CD4-positive, alpha-beta T cell treated with Interleukin-15 for 1 hour (primary cell): ENCODE results near the gene ZNF655.
"Not testable (repeated sequence)": the region's sequence is repeated elsewhere in the genome, so short reads cannot be mapped to it uniquely, and the experiment has no call there.

Experiments used
- DNase-seq: peaks from one replicate; pipeline ENCODE4 v3.0.0-alpha.2; 2020

The ZNF655 gene

DNA sequence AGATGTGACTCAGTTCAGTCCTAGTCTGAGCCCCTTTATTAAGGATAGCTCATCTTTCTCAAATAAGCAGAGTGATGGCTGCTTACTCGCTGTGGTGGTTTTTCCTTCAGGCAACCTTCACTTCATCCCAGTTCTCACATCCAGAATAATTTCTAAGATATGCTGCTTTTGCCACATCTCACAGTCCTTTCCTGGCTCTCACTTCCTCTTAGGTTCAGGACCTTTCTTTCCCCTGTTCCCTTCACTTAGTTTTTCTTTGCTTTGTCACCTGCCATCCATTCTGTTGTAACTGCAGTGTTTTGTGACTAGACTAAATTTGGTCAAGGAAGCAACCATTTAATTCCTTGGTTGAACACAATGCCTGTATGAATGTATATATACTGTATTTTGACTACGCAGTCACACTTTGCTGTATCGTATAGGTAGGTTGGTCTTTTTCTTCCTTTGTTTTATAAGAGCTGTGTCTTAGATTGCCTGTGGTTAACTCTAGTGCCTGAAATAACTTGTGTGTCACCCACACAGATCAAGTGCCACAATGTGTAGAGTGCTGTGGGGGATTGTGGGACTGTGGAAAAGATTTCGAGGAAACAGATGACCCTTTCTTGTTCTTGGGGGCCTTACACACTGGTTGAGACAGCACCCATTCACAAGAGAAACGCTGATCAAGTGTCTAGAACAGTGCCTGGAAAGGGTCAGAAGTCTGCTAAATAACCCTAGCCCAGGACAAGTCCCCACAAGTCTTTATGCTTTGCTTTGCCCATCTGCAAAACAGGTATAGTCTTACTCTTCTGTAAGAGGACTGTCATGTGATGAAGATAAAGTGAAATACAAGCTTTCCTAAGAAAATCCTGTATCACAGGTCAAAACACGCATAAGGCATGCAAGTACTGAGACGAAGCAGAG lies 2.6 kb downstream of the ZNF655 start:
- DNase-seq = no peak

DNA sequence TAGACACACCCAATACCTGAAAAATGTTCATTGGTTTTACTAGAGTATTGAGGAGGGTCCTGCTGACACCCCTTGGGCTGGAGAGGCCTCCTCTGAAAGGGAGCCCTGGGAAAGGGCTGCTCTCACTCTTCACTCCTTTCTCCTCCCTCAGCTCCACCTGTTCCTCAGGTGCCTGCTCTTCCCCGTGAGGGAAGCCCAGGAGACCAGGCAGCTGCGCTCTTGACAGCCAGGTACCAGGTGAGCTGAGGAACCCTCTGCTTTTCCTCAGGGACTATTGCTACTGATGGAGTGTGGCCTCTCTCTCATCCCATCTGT lies 3.3 kb downstream of the ZNF655 start:
- DNase-seq = no peak

DNA sequence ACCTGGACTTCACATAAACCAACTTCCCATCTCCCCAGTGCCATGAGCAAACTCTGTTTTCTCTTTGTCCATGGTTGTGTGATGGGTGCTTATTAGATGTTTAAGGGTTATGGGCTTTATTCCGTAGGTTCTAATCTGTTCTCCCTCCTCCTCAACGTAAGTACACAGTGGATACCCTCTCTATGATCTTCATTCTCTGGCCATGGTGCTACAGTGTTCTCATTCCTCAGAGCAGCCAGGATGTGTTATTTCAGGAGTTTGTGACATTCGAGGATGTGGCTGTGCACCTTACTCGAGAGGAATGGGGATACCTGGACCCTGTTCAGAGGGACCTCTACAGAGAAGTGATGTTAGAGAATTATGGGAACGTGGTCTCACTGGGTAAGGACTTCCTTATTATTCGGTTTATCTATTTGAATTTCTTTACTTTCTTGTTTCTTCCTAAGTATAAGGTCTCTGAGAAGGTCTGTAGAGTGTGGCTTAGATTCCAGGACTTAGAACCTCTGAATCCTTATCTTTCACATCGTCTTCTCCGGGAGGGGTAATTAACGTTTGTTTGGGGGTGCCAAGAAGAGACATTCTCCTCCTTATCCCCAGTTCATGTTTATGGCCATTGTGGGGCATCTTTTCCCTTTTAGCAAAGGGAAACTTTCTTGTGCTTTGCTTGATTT lies 3.8 kb downstream of the ZNF655 start:
- no peak for DNase-seq

DNA sequence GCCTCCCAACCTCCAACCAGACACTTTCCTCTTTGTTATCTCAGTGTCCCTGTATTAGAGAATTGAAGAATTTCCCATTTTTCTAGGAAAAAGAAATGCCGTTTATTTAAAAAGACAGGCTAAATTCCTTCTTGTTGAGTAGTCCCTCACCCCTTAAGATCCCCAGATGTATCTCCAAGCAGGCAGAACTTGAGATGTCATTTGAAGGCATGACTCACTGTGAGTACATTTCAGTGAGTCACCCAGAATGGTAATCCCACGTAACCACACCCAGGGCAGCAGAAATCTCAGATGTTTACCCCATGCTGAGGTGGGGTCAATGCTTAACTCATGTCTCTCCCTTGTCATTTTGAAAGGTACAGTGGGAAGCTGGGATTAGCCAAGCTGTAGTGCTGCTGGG lies 4.4 kb downstream of the ZNF655 start:
- no peak for DNase-seq

DNA sequence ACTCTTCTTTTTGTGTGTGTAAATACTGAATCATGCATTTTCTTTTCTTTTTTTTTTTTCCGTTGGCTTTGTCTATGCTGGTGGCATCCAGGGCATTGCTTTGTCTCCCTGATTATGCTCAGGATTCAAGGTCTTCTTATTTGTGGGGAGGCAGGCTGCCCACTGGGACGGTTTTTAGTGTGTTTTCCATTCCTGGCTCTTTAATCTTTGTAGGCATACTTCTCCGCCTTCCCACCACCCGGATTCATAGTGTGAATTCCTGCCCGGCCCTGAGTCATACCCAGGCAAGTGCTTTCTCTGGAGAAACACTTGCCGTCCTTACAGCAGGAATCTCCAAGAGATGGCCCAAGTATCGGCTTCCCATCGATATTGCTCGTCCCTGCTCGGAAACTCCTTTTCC lies 5.2 kb downstream of the ZNF655 start:
- DNase-seq = no peak

DNA sequence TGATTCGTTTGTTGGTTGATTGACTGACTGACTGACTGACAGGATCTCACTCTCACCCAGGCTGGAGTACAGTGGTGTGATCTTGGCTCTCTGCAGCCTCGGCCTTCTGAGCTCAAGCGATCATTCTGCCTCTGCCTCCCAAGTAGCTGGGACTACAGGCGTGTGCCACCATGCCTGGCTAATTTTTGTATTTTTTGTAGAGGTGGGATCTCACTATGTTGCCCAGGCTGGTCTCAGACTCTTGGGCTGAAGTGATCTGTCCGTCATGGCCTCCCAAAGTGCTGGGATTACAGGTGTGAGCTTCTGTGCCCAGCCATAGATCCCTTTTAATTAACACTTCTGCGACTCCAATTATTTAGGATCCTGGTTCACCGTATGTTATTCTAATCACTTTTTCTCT lies 10.3 kb downstream of the ZNF655 start:
- DNase-seq = not testable (repeated sequence)

DNA sequence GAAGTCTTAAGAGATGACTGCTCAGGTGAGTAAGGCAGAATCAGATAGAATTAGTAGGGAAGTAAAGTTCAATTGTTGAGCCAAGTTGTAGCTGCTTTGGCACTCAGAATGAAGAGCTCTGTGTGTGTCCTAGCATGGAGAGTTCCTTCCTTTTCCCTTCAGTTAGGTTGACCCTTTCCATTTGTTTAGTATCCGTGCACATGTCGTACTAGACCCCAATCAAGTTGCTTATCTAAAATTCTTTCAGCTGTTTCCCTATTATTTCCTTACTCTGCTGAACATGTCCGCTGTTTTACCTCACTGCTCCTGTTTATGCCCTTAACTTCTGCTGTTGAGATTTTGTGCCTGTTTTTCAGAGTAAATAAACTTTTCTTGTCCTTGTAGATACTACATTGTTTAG lies 13.3 kb downstream of the ZNF655 start:
- DNase-seq = no peak

DNA sequence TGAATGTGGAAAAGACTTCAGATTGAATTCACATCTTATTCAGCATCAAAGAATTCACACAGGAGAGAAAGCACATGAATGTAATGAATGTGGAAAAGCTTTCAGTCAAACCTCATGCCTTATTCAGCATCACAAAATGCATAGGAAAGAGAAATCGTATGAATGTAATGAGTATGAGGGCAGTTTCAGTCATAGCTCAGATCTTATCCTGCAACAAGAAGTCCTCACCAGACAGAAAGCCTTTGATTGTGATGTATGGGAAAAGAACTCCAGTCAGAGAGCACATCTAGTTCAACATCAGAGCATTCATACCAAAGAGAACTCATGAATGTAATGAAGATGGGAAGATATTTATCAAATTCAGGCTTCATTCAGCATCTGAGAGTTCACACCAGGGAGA lies 14.8 kb downstream of the ZNF655 start:
- DNase-seq = no peak

DNA sequence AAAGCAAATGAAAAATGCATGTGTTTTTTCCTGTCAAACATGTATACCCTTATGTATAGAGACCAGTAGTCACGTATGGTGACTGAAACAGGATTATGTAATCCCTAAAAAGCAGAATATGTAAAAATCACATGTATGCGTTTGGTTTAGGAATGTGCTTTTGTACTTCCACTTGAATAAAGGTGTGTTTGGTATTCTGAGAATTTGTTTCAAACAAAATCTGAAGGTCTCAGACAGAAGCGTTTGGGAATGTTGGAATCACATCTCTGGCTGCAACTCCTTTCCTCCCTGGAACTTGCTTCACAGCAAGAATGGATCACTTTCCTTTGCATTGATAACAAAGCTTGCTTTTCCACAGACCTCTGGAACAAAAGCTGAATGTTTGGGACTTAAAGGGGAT lies 17.8 kb downstream of the ZNF655 start:
- DNase-seq = no peak

DNA sequence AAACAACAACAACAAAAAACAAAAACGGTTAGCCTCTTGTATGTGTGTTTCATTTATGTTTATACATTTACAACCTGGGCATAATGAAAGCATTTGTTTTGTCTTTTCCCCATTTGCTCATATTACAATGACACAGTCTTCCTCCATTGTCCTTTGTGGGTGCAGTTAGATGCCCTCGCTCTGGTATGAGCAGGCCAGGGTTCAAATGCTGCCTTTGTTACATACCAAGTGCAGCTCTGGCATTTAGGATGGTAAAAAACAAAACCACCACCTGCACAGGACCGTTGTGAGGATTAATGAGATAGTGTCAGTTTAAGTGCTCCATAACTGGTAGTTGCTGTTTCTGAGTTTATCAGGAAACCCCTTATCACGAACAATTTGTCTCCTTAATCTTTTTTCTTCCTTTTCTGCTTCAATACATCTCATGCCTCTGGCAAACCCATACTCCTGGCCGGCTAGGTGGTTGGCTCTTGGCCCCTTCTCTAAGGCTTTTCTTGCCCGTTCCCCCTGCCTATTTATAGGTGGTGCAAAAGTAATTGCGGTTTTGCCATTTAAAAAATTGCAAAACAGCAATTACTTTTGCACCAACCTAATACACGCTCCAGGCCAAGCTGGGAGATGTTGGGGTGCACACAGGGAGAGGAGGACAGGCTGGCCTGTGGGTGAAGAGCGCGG lies 21.0 kb downstream of the ZNF655 start:
- no peak for DNase-seq

DNA sequence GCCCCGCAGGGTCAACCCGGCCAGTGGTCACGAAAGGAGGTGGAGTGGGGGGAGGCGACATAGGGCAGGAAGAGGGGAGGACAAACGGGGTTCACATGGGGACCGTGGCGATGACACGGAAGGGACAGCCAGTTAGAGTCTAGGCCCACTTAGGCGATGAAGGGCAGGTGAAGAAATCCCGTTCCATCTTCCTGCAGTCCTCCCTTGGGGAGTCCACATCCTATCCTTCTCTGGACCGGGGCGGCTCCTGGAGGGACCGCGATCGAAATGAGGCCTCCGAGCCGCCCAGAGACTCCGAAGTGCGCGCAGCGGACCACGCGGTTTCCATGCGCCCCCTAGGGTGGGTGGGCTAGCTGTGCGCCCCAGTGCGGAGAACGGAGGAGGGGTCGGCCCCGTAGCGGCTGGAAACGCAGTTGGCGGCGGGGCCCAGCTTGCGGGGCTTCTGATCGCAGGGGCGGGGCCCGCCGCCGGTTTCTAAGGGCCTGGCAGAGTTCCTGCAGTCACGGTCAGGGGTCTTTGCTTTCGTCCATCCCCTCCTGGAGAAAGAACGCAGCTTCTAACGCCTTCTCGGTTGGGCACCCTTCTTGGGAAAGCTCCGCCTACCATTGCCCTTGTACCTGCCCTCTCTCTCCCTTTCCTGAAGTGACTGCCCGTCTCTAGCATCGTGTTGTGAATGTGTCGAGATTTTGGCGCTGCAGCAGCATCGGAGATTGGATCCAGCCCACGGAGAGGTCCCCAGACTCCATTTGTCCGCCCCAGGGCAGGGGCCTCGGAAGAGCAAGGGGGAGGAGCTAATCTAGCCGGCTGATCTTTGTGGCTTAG lies 21.7 kb downstream of the ZNF655 start:
- DNase-seq = peak; percentile 37

DNA sequence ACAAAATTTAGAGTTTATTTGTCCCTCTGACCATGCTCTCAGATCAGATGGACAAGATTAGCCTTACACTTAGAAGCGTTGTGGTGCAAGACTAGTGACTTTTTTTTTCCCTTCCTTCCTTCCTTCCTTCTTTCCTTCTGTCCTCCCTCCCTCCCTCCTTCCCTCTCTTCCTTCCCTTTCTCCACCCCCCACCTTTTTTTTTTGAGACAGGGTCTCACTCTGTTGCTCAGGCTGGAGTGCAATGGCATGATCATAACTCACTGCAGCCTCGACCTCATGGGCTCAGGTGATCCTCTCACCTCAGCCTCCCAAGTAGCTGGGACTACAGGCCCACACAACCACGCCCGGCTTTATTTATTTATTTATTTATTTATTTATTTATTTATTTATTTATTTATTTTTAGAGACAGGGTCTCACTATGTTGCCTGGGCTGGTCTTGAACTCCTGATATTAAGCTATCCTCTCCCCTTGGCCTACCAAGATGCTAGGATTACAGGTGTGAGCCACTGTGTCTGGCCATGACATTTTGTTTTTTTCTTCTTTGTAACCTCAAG lies 22.4 kb downstream of the ZNF655 start:
- DNase-seq = not testable (repeated sequence)

DNA sequence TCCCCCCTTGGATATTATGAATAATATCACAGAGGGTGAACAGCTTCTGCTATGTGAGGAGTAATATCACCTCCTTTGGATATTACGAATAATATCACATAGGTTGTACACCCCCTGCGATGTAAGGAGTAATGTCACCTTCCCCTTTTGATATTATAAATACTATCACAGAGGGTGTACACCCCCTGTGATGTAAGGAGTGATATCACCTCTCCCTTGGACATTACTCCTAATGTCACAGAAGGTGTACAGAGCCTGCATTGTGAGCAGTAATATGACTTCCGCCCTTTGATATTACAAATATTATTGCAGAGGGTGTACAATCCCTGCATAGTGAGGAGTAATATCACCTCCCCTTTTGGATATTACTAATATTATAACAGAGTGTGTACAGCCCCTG lies 30.4 kb downstream of the ZNF655 start:
- no peak for DNase-seq

DNA sequence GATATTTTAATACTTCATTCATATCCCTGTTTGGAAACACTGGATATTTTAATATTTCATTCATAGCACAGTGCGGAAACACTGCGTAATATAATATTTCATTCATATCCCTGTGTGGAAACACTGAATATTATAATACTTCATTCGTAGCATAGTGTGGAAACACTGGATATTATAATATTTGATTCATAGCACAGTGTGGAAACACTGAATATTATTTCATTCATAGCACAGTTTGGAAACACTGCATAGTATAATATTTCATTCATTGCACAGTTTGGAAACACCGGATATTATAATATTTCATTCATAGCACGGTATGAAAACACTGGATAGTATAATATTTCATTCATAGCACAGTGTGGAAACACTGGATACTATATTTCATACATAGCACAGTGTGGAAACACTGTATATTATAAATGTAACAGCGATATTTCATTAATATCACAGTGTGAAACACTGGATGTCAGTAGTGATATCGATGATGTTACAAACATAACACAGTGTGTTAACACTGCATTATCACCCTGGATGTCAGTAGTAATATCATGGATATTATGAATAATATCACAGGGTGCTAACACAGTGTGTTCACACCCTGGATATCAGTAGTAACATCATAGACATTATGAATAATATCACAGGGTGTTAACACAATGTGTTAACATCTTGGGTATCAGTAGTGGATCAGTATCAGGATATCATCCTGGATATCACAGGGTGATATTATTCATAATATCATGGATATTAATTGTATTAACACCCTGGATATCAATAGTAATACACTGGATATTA lies 36.7 kb downstream of the ZNF655 start:
- no peak for DNase-seq

DNA sequence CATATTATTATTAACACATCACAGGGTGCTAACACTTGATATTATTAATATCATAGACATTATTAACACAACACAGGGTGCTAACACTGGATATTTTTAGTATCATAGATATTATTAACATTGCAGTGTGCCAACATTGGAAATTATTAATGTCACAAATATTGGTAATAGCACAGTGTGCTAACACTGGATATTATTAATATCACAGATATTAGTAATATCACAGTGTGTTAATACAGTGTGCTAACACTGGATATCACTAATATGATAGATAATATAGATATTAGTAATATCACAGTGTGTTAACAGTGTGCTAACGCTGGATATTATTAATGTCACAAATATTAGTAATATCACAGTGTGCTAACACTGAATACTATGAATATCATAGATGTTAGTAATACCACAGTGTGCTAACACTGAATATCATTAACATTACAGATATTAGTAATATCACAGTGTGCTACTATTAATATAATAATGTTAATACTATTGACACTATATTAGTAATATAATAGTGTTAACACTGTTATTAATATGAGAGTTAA lies 38.0 kb downstream of the ZNF655 start:
- no peak for DNase-seq

DNA sequence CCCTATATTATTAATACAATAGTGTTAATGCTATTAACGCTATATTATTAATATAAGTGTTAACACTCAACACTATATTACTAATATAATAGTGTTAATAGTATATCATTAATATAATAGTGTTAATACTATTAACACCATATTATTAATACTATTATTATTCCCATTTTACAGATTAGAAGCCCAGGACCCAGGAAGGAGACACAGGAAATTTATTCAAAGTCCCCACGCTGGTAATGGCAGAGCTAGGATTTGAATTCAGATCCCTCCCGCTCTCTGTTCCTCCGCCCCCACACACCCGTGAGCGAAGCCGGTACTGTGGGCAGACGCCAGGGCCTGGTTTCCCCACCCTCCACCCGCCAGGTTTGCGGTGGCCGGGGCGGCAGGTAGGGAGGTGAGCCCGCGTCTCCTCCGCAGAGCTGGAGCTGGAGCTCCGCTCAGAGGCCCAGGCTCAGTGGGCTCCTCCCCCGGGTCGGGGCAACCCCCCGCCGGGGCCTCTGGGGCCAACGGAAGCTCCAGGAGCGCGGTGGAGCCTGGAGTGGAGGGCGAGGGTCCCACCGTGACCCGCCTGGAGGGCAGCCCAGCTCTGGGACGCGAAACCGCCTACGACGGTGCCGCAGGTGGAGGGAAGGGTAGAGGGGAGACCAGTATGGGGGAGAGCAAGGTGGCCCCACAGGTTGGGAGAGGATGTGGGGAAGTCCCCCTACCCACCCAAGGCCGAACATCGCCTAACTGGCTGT lies 39.5 kb downstream of the ZNF655 start, which contains the start of gene TMEM225B:
TMEM225B (plus strand) TSS at position 506 of the 740 bp plus-strand sequence. CDS start 6,122 bp downstream, outside the sequence.
- no peak for DNase-seq

DNA sequence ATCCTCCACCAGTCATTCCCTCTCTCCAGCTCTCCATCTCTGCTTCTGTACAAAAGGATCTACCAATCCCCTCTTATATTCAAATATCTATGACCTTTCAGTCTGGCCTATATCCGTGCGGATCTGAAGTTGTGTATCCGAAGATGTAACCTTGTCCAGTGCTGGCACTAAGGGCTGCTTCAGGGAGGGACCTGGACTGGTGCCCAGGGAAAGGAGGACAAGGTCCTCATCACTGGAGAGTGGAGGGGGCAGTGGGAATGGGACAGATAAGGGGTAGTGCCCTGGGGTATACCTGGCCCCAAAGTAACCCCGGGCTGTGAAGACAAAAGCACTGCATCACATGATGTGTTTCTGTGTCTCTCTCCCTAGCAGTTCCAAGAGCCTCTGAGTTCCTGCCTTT lies 41.4 kb downstream of the ZNF655 start:
- no peak for DNase-seq

DNA sequence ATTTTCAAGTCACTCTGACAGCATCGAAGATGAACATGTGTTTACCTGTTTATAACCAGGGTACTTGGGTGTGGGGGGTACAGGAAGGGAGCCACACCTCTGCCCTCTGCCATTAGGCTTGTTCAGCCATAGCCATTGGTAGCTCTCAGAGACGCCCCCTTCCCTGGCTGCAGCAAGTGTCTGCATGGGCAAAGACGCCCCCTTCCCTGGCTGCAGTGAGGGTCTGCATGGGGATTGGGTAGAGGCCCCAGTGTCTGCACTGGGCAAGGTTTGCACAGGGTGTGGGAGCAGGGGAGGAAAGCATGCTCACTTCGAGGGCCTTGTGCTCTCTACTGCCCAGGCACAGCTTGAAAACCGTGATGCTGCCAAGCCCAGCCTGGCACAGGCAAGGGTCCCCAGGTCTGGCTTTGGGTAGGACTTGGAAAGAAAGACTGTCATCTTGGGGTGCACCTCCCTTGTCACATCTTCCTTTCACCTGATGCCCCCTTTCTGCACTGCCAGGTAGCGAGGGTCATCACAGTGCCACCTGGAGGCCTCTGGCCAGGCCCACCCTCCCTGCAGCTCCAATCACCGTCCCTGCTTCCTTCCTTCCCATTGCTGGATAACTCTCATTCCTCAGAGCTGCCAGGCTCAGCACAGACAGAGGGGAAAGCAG lies 43.3 kb downstream of the ZNF655 start:
- DNase-seq = no peak

DNA sequence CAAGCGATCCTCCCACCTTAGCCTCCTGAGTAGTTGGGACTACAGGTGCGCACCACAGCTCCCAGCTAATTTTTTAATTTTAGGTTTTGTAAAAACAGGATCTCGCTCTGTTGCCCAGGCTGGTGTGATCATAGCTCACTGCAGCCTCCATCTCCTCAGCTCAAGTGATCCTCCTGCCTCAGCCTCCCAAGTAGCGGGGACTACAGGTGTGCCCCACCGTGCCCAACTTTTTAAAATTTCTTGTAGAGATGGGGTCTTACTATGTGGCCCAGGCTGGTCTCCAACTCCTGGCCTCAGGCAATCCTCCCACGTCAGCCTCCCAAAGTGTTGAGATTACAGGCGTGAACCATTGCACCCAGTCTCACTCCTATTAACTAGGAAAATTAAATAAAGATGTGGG lies 47.1 kb downstream of the ZNF655 start:
- DNase-seq = no peak

DNA sequence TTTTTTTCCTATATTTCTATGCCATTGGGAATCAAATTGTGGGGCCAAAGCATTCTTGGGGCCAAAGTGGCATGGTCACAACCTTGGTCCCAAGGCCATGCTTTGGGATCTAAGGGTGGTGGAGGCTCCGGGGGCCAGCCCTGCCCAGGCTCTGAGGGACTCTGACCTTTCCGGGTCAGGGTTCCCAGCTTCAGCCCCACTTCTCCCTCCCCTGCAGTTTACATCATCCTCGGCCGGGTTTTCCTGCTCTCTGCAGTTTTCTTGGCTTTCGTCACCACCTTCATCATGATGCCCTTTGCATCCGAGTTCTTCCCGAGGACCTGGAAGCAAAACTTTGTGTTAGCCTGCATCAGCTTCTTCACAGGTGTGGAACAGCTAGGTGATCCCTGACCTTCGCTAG lies 48.1 kb downstream of the ZNF655 start:
- no peak for DNase-seq
